ENCODE results near the gene BCAP31.

DNA sequence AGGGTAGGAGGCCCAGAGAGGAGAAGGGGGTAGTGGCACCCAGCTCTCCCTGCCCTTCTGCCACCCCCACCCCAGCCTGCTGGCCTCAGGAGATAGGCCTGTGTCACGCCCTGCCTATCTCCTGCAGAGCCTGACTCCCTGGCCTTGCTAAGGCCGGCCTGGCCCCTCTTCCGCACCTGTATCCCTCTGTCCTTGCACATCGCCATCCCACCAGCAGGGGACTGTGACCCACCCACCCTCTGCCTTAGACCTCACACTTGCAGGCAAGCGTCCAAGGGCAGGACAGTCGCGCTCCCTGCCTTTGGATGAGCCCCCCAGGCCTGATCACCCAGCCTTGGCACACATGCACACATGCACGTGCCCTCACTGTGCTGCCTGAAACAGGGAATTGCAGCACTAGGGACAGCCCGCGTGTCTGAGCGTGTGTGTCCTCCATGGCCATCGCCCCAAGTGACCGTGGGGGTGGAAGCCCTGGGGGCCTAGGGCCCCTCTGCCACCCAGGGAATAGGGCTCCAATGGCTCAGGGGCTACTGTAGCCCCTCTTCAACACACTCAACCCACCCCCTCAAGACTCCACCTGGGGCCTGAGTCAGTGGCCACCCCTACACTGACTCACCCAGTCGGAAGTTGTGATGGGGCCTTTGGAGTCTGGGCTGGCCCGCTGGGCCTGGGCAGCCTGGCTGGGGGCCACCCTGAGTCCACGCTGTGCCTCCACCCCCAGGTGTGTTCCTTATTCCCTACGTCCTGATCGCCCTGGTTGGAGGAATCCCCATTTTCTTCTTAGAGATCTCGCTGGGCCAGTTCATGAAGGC, 34.3 kb downstream of the BCAP31 start:
- TF ChIP-seq CTCF (IDR thresholded peaks at IDR 0.05) (no peak), EP300 (IDR thresholded peaks at IDR 0.05) (no peak), POLR2A (IDR thresholded peaks at IDR 0.05) (no peak)

All from tibial nerve (tissue), 4 donors.